A549 (cell line): Measurements from ENCODE around the gene TMPRSS12. TPM values are rescaled to one million over a fixed set of nuclear protein-coding genes. Genes with fewer than 3 reads are reported as not detected.
"Not testable (repeated sequence)": the region's sequence is repeated elsewhere in the genome, so short reads cannot be mapped to it uniquely, and the experiment has no call there.

Experiments used
- ATAC-seq, 2 experiments: fragments of 200-7000 bp in 1 of 2; fragments of >200 bp in 1 of 2; cut with Nextera tagmentation in 1 of 2; cut with Tn5 transposase in 1 of 2; 3 replicates each; pipeline versions ENCODE4 v1.8.0 to v1.9.1; 2018 to 2020; ENCODE audit warnings: mild to moderate bottlenecking in 1 of 2, moderate library complexity in 1 of 2
- CTCF ChIA-PET: fragments of 300-600 bp; sonication (Branson Sonifier 250); formaldehyde crosslinking; extraction: SDS; loops from one replicate; lab custom pipeline; 2021; ENCODE audit warnings: antibody characterized with exemption, inconsistent platforms; lab: Yijun Ruan, JAX
- POLR2A ChIA-PET: fragments of 350-600 bp; formaldehyde crosslinking; extraction: SDS; loops from one replicate; lab custom pipeline; 2021; ENCODE audit warnings: antibody characterized with exemption, inconsistent platforms; lab: Yijun Ruan, JAX
- DNase-seq, 2 experiments: peaks; one replicate each; pipeline versions ENCODE4 v3.0.0 to v3.0.0-alpha.2; 2011 to 2016; ENCODE audit warnings: low read depth in 1 of 2, low spot score in 1 of 2
- FAIRE-seq: peaks from 2 replicates; lab custom pipeline; 2011; peaks lifted over from hg19 to GRCh38; lab: Jason Lieb, UNC
- H3K27ac ChIP-seq, 2 experiments: fragments of >200 bp; sonication (Bioruptor Twin); formaldehyde crosslinking; 3 replicates each; pipeline ENCODE4 v1.5.1; 2016 to 2017
- H3K4me1 ChIP-seq: fragments of >200 bp; sonication (Bioruptor Twin); formaldehyde crosslinking; 3 replicates; pipeline ENCODE4 v1.6.1; 2016
- H3K4me2 ChIP-seq: fragments of >200 bp; sonication (Bioruptor Twin); formaldehyde crosslinking; 3 replicates; pipeline ENCODE4 v1.6.1; 2016
- H3K4me3 ChIP-seq: fragments of >200 bp; sonication (Bioruptor Twin); formaldehyde crosslinking; 3 replicates; pipeline ENCODE4 v1.5.1; 2016
- H3K9me3 ChIP-seq: fragments of >200 bp; sonication (Bioruptor Twin); formaldehyde crosslinking; 3 replicates; pipeline ENCODE4 v1.6.1; 2016
- CBX2 ChIP-seq: fragments of 200-600 bp; sonication (generic); IDR thresholded peaks from 2 replicates; pipeline ENCODE4 v1.6.1; 2016; ENCODE audit warnings: low read depth, mild to moderate bottlenecking, borderline replicate concordance
- CHD4 ChIP-seq: fragments of 200-600 bp; sonication (generic); IDR thresholded peaks from 2 replicates; pipeline ENCODE4 v1.6.1; 2016; ENCODE audit warnings: antibody characterized with exemption, mild to moderate bottlenecking, borderline replicate concordance
- FOSB ChIP-seq: fragments of 250-450 bp; sonication (Bioruptor Pico); IDR thresholded peaks from 2 replicates; pipeline ENCODE4 v1.5.0; 2020; ENCODE audit warnings: mild to moderate bottlenecking, moderate library complexity
- GATA3 ChIP-seq: IDR thresholded peaks from 2 replicates; pipeline ENCODE4 v1.6.1; 2012; ENCODE audit warnings: borderline replicate concordance
- HOXA7 ChIP-seq: fragments of 250-450 bp; sonication (Bioruptor Pico); IDR thresholded peaks from 2 replicates; pipeline ENCODE4 v1.5.0; 2020; ENCODE audit warnings: mild to moderate bottlenecking, moderate library complexity
- HOXB13 ChIP-seq: fragments of 250-450 bp; sonication (Bioruptor Pico); IDR thresholded peaks from 2 replicates; pipeline ENCODE4 v1.5.0; 2020; ENCODE audit warnings: low read depth, mild to moderate bottlenecking, moderate library complexity
- HOXB5 ChIP-seq: fragments of 250-450 bp; sonication (Bioruptor Pico); IDR thresholded peaks from 2 replicates; pipeline ENCODE4 v1.5.0; 2020; ENCODE audit warnings: mild to moderate bottlenecking, moderate library complexity
- JUNB ChIP-seq: fragments of >200 bp; sonication (Bioruptor Twin); formaldehyde crosslinking; IDR thresholded peaks from 2 replicates; pipeline ENCODE4 v1.6.1; 2016
- KDM1A ChIP-seq: fragments of 200-600 bp; sonication (generic); IDR thresholded peaks from 2 replicates; pipeline ENCODE4 v1.6.1; 2016; ENCODE audit warnings: low read depth, mild to moderate bottlenecking
- MYC ChIP-seq: IDR thresholded peaks from 2 replicates; pipeline ENCODE4 v1.6.1; 2012; ENCODE audit warnings: mild to moderate bottlenecking, inconsistent platforms, low read length, improper control_type of control experiment, borderline replicate concordance
- SMC3 ChIP-seq: fragments of >200 bp; sonication (Bioruptor Twin); formaldehyde crosslinking; IDR thresholded peaks from 3 replicates; pipeline ENCODE4 v1.6.1; 2018; ENCODE audit warnings: inconsistent platforms
- SREBF2 ChIP-seq: fragments of 450-650 bp; IDR thresholded peaks from 2 replicates; pipeline ENCODE4 v1.6.1; 2014; ENCODE audit warnings: mild to moderate bottlenecking, moderate library complexity
- ZC3H11A ChIP-seq: fragments of 450-650 bp; IDR thresholded peaks from 2 replicates; pipeline ENCODE4 v1.6.1; 2014; ENCODE audit warnings: antibody characterized with exemption, mild to moderate bottlenecking
- ZNF302 ChIP-seq: fragments of 250-450 bp; sonication (Bioruptor Pico); IDR thresholded peaks from 2 replicates; pipeline ENCODE4 v1.9.0; 2021; ENCODE audit warnings: inconsistent platforms, mild to moderate bottlenecking, moderate library complexity
- WGBS: methylation state at CpG from one replicate; pipeline ENCODE4 v1.1.6; 2017; ENCODE audit errors: missing lambda C conversion rate; 5-methylcytosine and 5-hydroxymethylcytosine counted together
- polyA plus RNA-seq, 4 experiments: library from polyadenylated mRNA; depleted of rRNA in 3 of 4; stranded (reverse); fragments of >200 nt; fragmentation: RNase III in 1 of 4; extraction: RNeasy Plus Mini Kit Qiagen cat#74134 plus additional on column Dnase treatment in 1 of 4; gene quantifications; 2 replicates in 3 of 4; 3 replicates in 1 of 4; pipeline ENCODE4 v1.2.3, GENCODE V29; 2011 to 2017
- TF ChIP-seq, protein P1 (sequence below): fragments of 250-450 bp; sonication (Bioruptor Pico); IDR thresholded peaks from 2 replicates; pipeline ENCODE4 v1.5.0; 2021; ENCODE audit warnings: mild to moderate bottlenecking, moderate library complexity, borderline replicate concordance
- TF ChIP-seq, protein P2 (sequence below): IDR thresholded peaks from 2 replicates; pipeline ENCODE4 v1.6.1; 2012; ENCODE audit warnings: low read depth, borderline replicate concordance
- TF ChIP-seq, protein P3 (sequence below): IDR thresholded peaks from 2 replicates; pipeline ENCODE4 v1.6.1; 2012
- TF ChIP-seq, protein P4 (sequence below): fragments of 150-350 bp; IDR thresholded peaks from 2 replicates; pipeline ENCODE4 v1.6.1; 2014; ENCODE audit warnings: low read depth, mild to moderate bottlenecking, low read length
- TF ChIP-seq, protein P5 (sequence below): fragments of >200 bp; sonication (Bioruptor Twin); formaldehyde crosslinking; IDR thresholded peaks from 3 replicates; pipeline ENCODE4 v1.6.1; 2016
- TF ChIP-seq, protein P6 (sequence below): fragments of >200 bp; sonication (Bioruptor Twin); formaldehyde crosslinking; IDR thresholded peaks from 3 replicates; pipeline ENCODE4 v1.5.1; 2016

TMPRSS12 gene
- polyA plus RNA-seq, 2 of the 4 experiments (the other 2 are of a cell fraction), result not detected

DNA sequence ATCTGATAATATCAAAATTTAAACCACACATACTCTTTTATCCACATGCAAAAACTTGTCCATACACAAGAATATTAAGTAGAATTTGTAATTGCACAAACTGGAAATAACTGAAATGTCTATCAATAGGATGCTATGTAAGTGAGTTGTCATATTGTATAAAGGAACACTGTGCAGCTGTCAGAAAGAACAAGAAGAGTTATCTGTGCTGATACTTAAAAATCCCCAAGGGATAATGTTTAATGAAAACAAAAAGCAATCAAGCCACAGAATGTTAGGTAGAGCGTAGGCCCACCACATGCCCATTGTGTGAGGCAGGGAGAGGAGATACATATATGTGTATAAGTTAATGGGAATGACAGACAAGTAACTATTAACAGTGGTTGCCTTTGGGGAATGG, 83.7 kb downstream of the TMPRSS12 start:
- no peak overlapping the region for H3K4me2 ChIP-seq
- no peaks in the 10 kb centered on the region for H3K9me3 ChIP-seq
- CTCF ChIA-PET, result interaction anchor here (0.6 kb wide), 1 partner anchor 454 kb away, joined by 4 read pairs; no protein-coding TSS in a partner anchor
- H3K27ac ChIP-seq, result no peak overlapping the region
- FAIRE-seq (no peak), ATAC-seq (no peak)
- H3K4me3 ChIP-seq, result no peak overlapping the region
- 93% methylated on average over 1 of the region's 1 CpG for whole genome bisulfite sequencing
- POLR2A ChIA-PET, result no interaction called here
- H3K4me1 ChIP-seq, result peaks cover 8% of the 10 kb centered on the region; the same call in 1 of the 3 replicates
- TF ChIP-seq JUNB (no peak), SMC3 (no peak), GATA3 (no peak), MYC (no peak), KDM1A (no peak), SREBF2 (no peak), ZNF302 (no peak), CHD4 (no peak), FOSB (no peak), ZC3H11A (no peak), HOXA7 (no peak), CBX2 (no peak), HOXB5 (CRISPR knock-in tag) (no peak), HOXB13 (CRISPR knock-in tag) (no peak)
- TF ChIP-seq, protein P1, sequence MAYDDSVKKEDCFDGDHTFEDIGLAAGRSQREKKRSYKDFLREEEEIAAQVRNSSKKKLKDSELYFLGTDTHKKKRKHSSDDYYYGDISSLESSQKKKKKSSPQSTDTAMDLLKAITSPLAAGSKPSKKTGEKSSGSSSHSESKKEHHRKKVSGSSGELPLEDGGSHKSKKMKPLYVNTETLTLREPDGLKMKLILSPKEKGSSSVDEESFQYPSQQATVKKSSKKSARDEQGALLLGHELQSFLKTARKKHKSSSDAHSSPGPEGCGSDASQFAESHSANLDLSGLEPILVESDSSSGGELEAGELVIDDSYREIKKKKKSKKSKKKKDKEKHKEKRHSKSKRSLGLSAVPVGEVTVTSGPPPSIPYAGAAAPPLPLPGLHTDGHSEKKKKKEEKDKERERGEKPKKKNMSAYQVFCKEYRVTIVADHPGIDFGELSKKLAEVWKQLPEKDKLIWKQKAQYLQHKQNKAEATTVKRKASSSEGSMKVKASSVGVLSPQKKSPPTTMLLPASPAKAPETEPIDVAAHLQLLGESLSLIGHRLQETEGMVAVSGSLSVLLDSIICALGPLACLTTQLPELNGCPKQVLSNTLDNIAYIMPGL, result no peak
- TF ChIP-seq, protein P2, sequence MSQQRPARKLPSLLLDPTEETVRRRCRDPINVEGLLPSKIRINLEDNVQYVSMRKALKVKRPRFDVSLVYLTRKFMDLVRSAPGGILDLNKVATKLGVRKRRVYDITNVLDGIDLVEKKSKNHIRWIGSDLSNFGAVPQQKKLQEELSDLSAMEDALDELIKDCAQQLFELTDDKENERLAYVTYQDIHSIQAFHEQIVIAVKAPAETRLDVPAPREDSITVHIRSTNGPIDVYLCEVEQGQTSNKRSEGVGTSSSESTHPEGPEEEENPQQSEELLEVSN, result no peak
- TF ChIP-seq, protein P3, sequence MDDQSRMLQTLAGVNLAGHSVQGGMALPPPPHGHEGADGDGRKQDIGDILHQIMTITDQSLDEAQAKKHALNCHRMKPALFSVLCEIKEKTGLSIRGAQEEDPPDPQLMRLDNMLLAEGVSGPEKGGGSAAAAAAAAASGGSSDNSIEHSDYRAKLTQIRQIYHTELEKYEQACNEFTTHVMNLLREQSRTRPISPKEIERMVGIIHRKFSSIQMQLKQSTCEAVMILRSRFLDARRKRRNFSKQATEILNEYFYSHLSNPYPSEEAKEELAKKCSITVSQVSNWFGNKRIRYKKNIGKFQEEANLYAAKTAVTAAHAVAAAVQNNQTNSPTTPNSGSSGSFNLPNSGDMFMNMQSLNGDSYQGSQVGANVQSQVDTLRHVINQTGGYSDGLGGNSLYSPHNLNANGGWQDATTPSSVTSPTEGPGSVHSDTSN, result no peak
- TF ChIP-seq, protein P4, sequence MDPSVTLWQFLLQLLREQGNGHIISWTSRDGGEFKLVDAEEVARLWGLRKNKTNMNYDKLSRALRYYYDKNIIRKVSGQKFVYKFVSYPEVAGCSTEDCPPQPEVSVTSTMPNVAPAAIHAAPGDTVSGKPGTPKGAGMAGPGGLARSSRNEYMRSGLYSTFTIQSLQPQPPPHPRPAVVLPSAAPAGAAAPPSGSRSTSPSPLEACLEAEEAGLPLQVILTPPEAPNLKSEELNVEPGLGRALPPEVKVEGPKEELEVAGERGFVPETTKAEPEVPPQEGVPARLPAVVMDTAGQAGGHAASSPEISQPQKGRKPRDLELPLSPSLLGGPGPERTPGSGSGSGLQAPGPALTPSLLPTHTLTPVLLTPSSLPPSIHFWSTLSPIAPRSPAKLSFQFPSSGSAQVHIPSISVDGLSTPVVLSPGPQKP, result no peak
- TF ChIP-seq, protein P5, sequence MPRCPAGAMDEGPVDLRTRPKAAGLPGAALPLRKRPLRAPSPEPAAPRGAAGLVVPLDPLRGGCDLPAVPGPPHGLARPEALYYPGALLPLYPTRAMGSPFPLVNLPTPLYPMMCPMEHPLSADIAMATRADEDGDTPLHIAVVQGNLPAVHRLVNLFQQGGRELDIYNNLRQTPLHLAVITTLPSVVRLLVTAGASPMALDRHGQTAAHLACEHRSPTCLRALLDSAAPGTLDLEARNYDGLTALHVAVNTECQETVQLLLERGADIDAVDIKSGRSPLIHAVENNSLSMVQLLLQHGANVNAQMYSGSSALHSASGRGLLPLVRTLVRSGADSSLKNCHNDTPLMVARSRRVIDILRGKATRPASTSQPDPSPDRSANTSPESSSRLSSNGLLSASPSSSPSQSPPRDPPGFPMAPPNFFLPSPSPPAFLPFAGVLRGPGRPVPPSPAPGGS, result no peak
- TF ChIP-seq, protein P6, sequence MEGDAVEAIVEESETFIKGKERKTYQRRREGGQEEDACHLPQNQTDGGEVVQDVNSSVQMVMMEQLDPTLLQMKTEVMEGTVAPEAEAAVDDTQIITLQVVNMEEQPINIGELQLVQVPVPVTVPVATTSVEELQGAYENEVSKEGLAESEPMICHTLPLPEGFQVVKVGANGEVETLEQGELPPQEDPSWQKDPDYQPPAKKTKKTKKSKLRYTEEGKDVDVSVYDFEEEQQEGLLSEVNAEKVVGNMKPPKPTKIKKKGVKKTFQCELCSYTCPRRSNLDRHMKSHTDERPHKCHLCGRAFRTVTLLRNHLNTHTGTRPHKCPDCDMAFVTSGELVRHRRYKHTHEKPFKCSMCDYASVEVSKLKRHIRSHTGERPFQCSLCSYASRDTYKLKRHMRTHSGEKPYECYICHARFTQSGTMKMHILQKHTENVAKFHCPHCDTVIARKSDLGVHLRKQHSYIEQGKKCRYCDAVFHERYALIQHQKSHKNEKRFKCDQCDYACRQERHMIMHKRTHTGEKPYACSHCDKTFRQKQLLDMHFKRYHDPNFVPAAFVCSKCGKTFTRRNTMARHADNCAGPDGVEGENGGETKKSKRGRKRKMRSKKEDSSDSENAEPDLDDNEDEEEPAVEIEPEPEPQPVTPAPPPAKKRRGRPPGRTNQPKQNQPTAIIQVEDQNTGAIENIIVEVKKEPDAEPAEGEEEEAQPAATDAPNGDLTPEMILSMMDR, result no peak
- TF ChIP-seq, all 56 proteins: peak for 0
- DNase-seq, result no peak

DNA sequence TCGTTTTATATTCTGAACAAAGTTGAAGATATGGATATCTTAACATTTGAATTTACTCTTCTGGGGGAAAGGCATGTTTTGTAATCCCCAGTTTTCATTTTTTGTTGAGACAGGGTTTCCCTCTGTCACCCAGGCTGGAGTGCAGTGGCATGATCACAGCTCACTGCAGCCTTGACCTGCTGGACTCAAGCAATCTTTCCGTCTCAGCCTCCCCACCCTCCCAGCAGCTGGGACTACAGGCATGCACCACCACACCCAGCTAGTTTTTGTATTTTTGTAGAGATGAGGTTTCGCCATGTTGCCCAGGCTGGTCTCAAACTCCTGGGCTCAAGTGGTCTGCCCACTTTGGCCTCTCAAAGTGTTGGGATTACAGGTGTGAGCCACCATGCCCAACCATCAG, 84.2 kb downstream of the TMPRSS12 start:
- ATAC-seq, H3K4me3 ChIP-seq, FAIRE-seq, H3K4me2 ChIP-seq, H3K4me1 ChIP-seq, DNase-seq, POLR2A ChIA-PET, H3K27ac ChIP-seq, H3K9me3 ChIP-seq: not testable (repeated sequence)
- 66% methylated on average over 3 of the region's 3 CpGs for WGBS
- CTCF ChIA-PET, result interaction anchor here (0.6 to 1.2 kb wide), 2 partner anchors 66 to 455 kb away, joined by 3 to 4 read pairs; no protein-coding TSS in a partner anchor
